Upper lobe of right lung (tissue), 1 donor: ENCODE measurements around the gene AAMP. TPM values are rescaled to one million over a fixed set of nuclear protein-coding genes. Genes with fewer than 3 reads are reported as not detected.

ENCODE experiments used
- ATAC-seq: fragments of 200-7000 bp; cut with Tn5 transposase; one replicate; pipeline ENCODE4 v1.9.1; 2020; ENCODE audit warnings: mild to moderate bottlenecking, moderate library complexity
- DNase-seq: peaks from one replicate; pipeline ENCODE4 v3.0.0-alpha.2; 2020
- H3K27ac ChIP-seq: fragments of 200-600 bp; one replicate; pipeline ENCODE4 v1.8.0; 2022
- H3K27me3 ChIP-seq: fragments of 200-600 bp; one replicate; pipeline ENCODE4 v1.8.0; 2022; ENCODE audit warnings: mild to moderate bottlenecking
- H3K36me3 ChIP-seq: fragments of 200-600 bp; one replicate; pipeline ENCODE4 v1.8.0; 2022
- H3K4me1 ChIP-seq: fragments of 200-600 bp; one replicate; pipeline ENCODE4 v1.8.0; 2022
- H3K4me3 ChIP-seq: fragments of 200-600 bp; one replicate; pipeline ENCODE4 v1.8.0; 2022; ENCODE audit warnings: mild to moderate bottlenecking
- H3K9me3 ChIP-seq: fragments of 200-600 bp; one replicate; pipeline ENCODE4 v1.8.0; 2022
- CTCF ChIP-seq: fragments of 200-600 bp; IDR thresholded peaks from one replicate; pipeline ENCODE4 v1.8.0; 2022; ENCODE audit warnings: antibody characterized with exemption
- intact Hi-C: fragments of 100-400 bp; cut with DNase I; formaldehyde crosslinking; loops from one replicate; pipeline ENCODE4 v1.11.0; 2022
- total RNA-seq: library from RNA; stranded (reverse); fragmentation: NEBNext Ultra II Directional; extraction: Animal tissue kit (Norgen Biotek cat#: 25700); gene quantifications from one replicate; pipeline ENCODE4 v1.2.1, GENCODE V29; 2021
- donor health status: DM: no; HTN: yes; CAD: no; lungs with severe emphysema.

Gene AAMP
- total RNA-seq, 1 donor from 2014 or later: 55.9 TPM

- TF ChIP-seq CTCF: no peak
- no peaks in the 10 kb centered on the region for H3K9me3 ChIP-seq
- no peak for DNase-seq
- peak overlapping the region; percentile 63 for H3K27ac ChIP-seq
- H3K4me1 ChIP-seq: peaks cover 31% of the 10 kb centered on the region
- intact Hi-C loops: loop anchor here (10.0 kb wide), 1 partner anchor 98 kb away; the partner anchor contains the start of gene CTDSP1
- ATAC-seq: no peak
- no peaks in the 10 kb centered on the region for H3K36me3 ChIP-seq
- no peaks in the 10 kb centered on the region for H3K27me3 ChIP-seq
- no peak overlapping the region for H3K4me3 ChIP-seq
Measured at GRCh38 chr2:218296847-218297246, 26.9 kb upstream of the AAMP start.

GRCh38 chr2:218296200-218296599, 26.3 kb upstream of the AAMP start:
- no peaks in the 10 kb centered on the region for H3K36me3 ChIP-seq
- H3K4me1 ChIP-seq: peaks cover 33% of the 10 kb centered on the region
- intact Hi-C loops: loop anchor here (10.0 kb wide), 1 partner anchor 99 kb away; the partner anchor contains the start of gene CTDSP1
- H3K4me3 ChIP-seq: no peak overlapping the region
- H3K9me3 ChIP-seq: no peaks in the 10 kb centered on the region
- no peak for TF ChIP-seq CTCF
- H3K27ac ChIP-seq: no peak overlapping the region
- DNase-seq (no peak), ATAC-seq (no peak)
- H3K27me3 ChIP-seq: no peaks in the 10 kb centered on the region

GRCh38 chr2:218295029-218295428, 25.1 kb upstream of the AAMP start:
- no peak for TF ChIP-seq CTCF
- no peak for ATAC-seq

GRCh38 chr2:218294430-218295022, 24.6 kb upstream of the AAMP start:
- ATAC-seq (no peak), DNase-seq (no peak)
- intact Hi-C loops: loop anchor here (10.0 kb wide), 1 partner anchor 100 kb away; the partner anchor contains the start of gene CTDSP1
- no peak overlapping the region for H3K4me3 ChIP-seq
- no peaks in the 10 kb centered on the region for H3K9me3 ChIP-seq
- H3K4me1 ChIP-seq: peaks cover 50% of the 10 kb centered on the region
- peak overlapping the region; percentile 74 for H3K27ac ChIP-seq
- no peak for TF ChIP-seq CTCF
- H3K36me3 ChIP-seq: no peaks in the 10 kb centered on the region
- no peaks in the 10 kb centered on the region for H3K27me3 ChIP-seq

More at GRCh38 chr2:218295029-218295428, 25.1 kb upstream of the AAMP start:
- DNase-seq: no peak
- peaks cover 45% of the 10 kb centered on the region for H3K4me1 ChIP-seq
- H3K27ac ChIP-seq: peak overlapping the region; percentile 74
- H3K4me3 ChIP-seq: no peak overlapping the region
- intact Hi-C loops: loop anchor here (10.0 kb wide), 1 partner anchor 100 kb away; the partner anchor contains the start of gene CTDSP1
- H3K27me3 ChIP-seq: no peaks in the 10 kb centered on the region
- H3K36me3 ChIP-seq: no peaks in the 10 kb centered on the region
- H3K9me3 ChIP-seq: no peaks in the 10 kb centered on the region

- Histone ChIP-seq H3K27me3 (no peaks in the 10 kb centered on the region), H3K4me3 (no peak overlapping the region), H3K9me3 (no peaks in the 10 kb centered on the region), H3K4me1 (peaks cover 56% of the 10 kb centered on the region), H3K36me3 (no peaks in the 10 kb centered on the region), H3K27ac (peak overlapping the region; percentile 74)
- ATAC-seq (no peak), DNase-seq (no peak)
- TF ChIP-seq CTCF: no peak
- intact Hi-C loops: loop anchor here (10.0 kb wide), 1 partner anchor 101 kb away; the partner anchor contains the start of gene CTDSP1
Measured at GRCh38 chr2:218293715-218294429, 23.9 kb upstream of the AAMP start.
